IPS-NIHi7 (cell line): ENCODE measurements around the gene MTCH1.

Experiments used
- DNase-seq: peaks from one replicate; pipeline ENCODE4 v3.0.0; 2012; ENCODE audit warnings: mixed read lengths; ENCODE audit errors: extremely low spot score

Gene MTCH1

GRCh38 chr6:36927691-36928546, 58.1 kb downstream of the MTCH1 start:
- no peak for DNase-seq

GRCh38 chr6:36926708-36927513, 59.1 kb downstream of the MTCH1 start:
- DNase-seq: no peak

GRCh38 chr6:36925809-36926208, 60.2 kb downstream of the MTCH1 start:
- DNase-seq: no peak

- DNase-seq: no peak
These were observed 61.1 kb downstream of the MTCH1 start for GRCh38 chr6:36924778-36925374.

- no peak for DNase-seq
These were observed 61.9 kb downstream of the MTCH1 start for GRCh38 chr6:36924131-36924530.

GRCh38 chr6:36920546-36920945, 65.5 kb downstream of the MTCH1 start:
- DNase-seq: no peak

GRCh38 chr6:36920049-36920448, 65.9 kb downstream of the MTCH1 start:
- DNase-seq: no peak
